GM18502 (cell line): Measurements from ENCODE around the gene CAB39L.
"Not testable (repeated sequence)": the region's sequence is repeated elsewhere in the genome, so short reads cannot be mapped to it uniquely, and the experiment has no call there.

ENCODE experiments used
- ATAC-seq: cut with Tn5 transposase; IDR thresholded peaks from one replicate; pipeline ENCODE4 v1.9.1; 2021; ENCODE audit warnings: mild to moderate bottlenecking; ENCODE audit not compliant: unreplicated experiment, poor library complexity

The CAB39L gene

GRCh38 chr13:49353908-49354307 lies 90.0 kb downstream of the CAB39L start:
- no peak for ATAC-seq

GRCh38 chr13:49351871-49352270 lies 92.0 kb downstream of the CAB39L start:
- ATAC-seq: no peak

- no peak for ATAC-seq
Measured at GRCh38 chr13:49348751-49349150, 95.1 kb downstream of the CAB39L start.

DNA sequence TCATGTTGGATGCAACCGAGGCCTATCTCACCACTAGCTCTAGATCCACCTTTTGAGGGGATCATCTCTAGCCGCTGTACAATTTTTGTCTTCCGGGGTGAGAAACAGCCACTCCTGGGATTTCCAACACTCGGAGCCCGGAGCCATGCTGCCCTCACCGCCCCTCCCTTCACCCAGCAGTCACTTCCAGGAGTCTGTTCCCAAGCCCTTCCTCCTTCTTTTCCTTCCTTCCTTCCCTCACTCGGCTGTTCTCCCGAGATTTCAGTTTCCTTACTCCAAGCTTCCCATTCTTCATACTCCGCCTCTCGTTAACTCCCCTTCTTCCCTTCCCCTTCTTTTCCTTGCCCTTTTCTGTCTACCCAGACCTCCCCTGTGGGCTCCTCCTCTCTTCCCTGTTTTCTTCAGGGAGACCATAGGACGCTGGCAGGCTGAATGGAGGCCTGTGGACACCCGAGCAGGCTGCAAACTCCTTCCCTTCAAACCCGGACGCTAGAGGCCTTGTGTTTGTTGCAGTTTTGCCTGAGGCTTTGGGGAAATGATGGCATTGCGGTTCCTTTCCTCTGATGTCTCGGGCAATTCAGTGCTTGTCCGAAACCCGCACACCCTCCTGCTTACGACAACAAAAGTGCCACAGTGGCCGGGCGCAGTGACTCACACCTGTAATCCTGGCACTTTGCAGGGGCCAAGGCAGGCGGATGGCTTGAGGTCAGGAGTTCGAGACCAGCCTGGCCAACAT lies 96.0 kb downstream of the CAB39L start:
- ATAC-seq: no peak

DNA sequence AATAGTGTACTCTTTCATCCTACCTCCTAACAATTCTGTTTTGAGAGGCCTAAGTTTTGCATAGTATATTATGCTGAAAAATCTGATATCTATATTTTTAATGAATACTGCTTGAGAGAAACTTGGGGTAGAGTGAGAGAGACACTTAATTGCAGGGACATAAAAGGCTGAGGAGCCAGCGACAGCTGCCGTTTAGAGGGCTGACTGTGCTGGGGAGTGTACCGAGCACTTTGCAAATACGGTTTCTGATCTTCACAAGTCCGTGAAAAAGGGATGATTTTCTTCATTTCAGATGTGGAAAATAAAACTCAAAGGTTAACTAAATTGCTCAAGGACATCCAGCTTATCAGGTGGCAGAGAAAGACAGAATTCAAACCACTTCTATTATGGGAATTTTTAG lies 97.4 kb downstream of the CAB39L start:
- no peak for ATAC-seq

DNA sequence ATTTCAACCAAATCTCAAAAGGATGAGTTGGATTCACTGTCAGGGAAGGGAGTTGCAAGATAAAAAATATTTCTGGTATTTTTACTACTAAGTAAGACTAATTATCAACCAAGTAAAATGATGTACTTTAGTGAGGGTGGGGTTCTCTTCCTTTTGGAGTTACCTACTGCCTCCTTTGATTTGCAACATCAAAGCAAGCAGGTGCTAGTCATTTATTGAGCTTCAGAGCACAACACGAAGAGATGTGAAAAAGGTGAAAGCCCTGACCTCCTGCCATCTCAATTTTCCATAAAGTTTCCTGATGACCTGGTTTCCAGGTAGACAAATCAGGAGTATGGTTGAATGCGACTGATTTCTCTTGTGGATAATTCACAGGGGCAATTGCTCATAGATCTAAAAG lies 100.1 kb downstream of the CAB39L start:
- no peak for ATAC-seq

- ATAC-seq: no peak
Measured at GRCh38 chr13:49343255-49343654, 100.6 kb downstream of the CAB39L start.

DNA sequence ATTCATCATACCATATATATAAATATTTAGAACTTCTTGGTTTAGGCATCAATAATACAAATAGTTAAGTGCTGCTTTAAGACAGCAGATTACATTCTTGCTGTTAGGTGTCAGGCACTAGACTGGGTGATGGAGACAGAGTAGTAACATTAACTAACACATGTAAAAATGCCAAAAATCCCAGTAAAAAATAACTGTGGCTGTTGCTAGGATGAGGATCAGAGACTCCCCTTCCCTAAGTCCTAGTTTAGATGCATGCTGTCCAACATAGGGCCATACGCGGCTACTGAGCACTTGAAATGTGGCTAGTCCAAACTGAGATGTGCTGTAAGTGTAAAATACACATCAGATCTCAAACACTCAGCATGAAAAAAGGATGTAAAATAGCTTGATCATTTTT lies 101.4 kb downstream of the CAB39L start:
- ATAC-seq: no peak

GRCh38 chr13:49341941-49342340 lies 101.9 kb downstream of the CAB39L start:
- no peak for ATAC-seq

DNA sequence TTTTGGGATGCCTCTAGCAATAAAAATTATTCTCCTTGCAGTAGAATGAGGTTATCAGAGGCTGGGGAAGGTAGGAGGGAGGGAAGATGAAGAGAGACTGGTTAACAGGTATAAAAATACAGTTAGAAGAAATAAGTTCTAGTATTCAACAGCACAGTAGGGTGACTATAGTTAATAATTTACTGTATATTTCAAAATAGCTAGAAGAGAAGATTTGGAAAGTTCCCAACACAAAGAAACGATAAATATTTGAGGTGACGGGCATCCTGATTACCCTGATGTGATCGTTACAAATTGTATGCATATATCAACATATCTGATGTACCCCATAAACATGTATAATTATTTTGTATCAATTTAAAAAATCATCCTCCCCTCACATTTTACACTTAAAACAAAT lies 102.3 kb downstream of the CAB39L start:
- ATAC-seq: no peak

- ATAC-seq: no peak
Measured at GRCh38 chr13:49340161-49340560, 103.7 kb downstream of the CAB39L start.

- ATAC-seq: no peak
Measured at GRCh38 chr13:49336655-49337054, 107.2 kb downstream of the CAB39L start.

- ATAC-seq: no peak
Measured at GRCh38 chr13:49330546-49330864, 113.4 kb downstream of the CAB39L start.

DNA sequence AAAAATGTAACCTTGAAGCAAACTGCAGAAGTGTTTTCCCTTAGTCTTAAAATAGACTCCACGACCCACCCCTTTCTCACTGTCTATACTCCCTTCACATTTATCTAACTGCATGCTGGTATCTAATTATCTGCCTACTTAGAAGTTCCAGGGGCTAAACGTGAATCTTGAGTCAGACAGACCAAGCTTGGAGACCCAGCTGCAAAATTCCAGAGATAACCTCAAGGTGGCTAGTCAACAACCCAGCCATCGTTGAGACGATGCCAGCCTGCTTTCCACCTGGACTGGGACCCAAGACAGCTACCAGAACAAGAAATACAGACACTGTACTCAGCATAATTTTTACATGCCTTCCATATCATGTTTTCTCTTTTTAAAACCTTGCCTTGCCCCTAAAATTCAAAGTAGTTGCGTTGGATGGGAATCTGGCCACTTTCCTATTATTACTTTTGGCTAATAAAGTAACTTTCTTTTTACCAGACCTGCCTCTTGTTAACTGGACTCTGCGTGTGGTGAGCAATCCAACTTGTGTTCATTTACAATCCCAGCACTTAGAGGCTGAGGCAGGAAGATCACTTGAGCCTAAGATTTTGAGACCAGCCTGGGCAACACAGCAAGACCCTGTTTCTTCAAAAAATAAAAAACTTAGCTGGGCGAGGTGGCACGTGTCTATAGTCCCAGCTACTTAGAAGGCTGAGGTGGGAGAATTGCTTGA lies 113.9 kb downstream of the CAB39L start:
- no peak for ATAC-seq

DNA sequence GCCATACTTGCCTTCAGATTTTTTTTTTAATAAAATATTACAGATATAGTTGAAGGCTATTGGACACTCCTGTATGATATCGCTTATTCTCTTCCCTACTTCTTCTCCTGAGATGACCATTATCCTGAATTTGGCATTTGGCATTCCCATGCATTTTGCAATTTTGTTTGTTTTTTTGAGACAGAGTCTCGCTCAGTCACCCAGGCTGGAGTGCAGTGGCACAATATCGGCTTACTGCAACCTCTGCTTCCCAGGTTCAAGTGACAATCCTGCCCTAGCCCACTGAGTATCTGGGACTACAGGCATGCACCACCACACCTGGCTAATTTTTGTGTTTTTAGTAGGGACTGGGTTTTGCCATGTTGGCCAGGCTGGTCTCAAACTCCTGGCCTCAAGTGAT lies 116.7 kb downstream of the CAB39L start:
- not testable (repeated sequence) for ATAC-seq

DNA sequence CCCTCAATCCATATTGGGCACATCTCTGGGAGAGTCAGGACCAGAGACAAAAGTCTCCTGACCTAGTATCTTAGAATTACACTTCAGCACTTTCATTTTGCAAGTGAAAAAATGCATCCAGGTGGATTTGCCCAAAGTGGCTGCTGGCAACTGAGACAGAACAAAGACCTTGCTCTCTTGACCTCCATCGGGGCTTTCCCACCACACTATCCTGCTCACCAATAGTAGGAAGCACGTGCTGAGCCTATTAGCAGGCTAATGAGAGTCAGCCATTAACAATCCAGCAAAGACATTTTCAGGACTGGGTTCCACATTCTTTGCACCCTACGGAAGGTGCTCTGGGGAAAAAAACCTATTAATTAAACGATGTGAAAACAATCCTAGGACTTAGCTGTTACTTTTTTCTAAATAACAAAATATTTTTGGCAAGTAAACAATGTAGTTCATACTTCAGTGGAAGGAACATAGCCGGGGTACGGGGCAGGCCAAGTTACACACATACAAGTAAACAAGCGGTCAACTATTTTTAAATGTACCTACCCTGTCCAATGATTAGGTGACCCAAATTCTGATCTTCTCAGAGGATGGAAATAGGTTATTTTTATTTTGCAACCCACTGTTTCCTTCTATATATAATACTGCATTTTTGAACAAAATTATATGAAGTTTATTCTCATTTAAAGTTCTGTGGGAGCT lies 117.5 kb downstream of the CAB39L start:
- no peak for ATAC-seq

- ATAC-seq: no peak
Measured at GRCh38 chr13:49323344-49323743, 120.5 kb downstream of the CAB39L start.

GRCh38 chr13:49322702-49323101 lies 121.2 kb downstream of the CAB39L start:
- ATAC-seq: no peak

DNA sequence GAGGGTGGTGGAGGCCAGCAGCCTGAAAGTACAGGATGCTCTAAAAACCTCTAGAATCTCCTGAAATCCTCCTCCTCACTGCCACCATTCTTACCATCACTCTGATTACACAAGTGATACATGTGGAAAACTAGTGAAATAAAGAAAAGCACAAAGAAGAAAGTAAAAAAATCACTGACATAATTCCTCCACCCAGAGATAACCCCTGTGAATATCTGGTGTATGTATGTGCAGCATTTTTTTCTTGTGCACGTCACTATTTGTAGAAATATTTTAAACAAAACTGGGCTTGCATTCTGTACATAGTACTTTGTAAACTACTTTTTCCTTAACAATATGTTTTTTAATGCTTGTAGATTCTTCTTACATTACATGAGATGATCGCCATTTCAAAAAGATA lies 122.9 kb downstream of the CAB39L start:
- no peak for ATAC-seq

DNA sequence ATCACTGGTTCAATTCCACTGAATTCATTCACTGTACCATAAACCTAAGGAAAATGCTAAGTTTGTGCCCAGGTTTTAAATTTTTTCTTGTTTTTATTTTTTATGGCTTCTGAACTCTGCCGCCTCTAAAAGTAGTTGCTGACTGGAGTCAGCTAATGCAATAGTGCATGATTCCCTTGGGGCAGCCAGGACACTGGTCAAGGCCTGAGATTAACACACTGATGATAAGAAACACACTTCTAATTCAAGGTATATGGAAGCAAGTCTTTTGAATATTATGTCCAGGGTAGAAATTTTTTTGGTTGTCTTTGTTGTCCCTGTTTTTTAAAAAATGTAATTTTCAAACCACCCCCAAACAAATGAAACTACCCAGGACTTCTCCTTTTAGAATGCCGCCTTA lies 123.9 kb downstream of the CAB39L start:
- no peak for ATAC-seq

- no peak for ATAC-seq
Measured at GRCh38 chr13:49319551-49319950, 124.3 kb downstream of the CAB39L start.
